Sigmoid colon (tissue), 7 donors: ENCODE measurements around the gene SCAANT1. TPM values are rescaled to one million over a fixed set of nuclear protein-coding genes. Genes with fewer than 3 reads are reported as not detected.

Experiments
- DNase-seq: peaks from one replicate; pipeline ENCODE4 v3.0.0-alpha.2; 2019
- H3K27ac ChIP-seq, 4 donors: fragments of 200-600 bp; sonication (generic); one replicate each; pipeline ENCODE4 v1.5.1; 2016 to 2019; ENCODE audit warnings: mild to moderate bottlenecking in 1 of 4
- H3K27me3 ChIP-seq, 3 donors: fragments of 200-600 bp; sonication (generic); one replicate each; pipeline ENCODE4 v1.5.1; 2019; ENCODE audit warnings: mild to moderate bottlenecking in 1 of 3
- H3K36me3 ChIP-seq, 4 donors: fragments of 200-600 bp; sonication (generic); one replicate each; pipeline ENCODE4 v1.5.1; 2016 to 2019
- H3K4me1 ChIP-seq, 4 donors: fragments of 200-600 bp; sonication (generic); one replicate each; pipeline ENCODE4 v1.5.1; 2017 to 2019
- H3K4me3 ChIP-seq, 4 donors: fragments of 200-600 bp; sonication (generic); one replicate each; pipeline ENCODE4 v1.5.1; 2017 to 2019; ENCODE audit warnings: mild to moderate bottlenecking in 2 of 4, moderate library complexity in 1 of 4
- H3K9me3 ChIP-seq, 4 donors: fragments of 200-600 bp in 3 of 4; sonication (generic) in 3 of 4; one replicate each; pipeline versions ENCODE4 v1.5.1 to v1.6.1; 2013 to 2019
- CTCF ChIP-seq, 4 experiments: fragments of 450-650 bp in 3 of 4; fragments of 200-600 bp in 1 of 4; IDR thresholded peaks; one replicate each; pipeline ENCODE4 v1.5.1; 2016 to 2019; ENCODE audit warnings: antibody characterized with exemption in 4 of 4, mild to moderate bottlenecking in 3 of 4, moderate library complexity in 2 of 4
- EP300 ChIP-seq, 4 donors: sonication (generic); formaldehyde crosslinking; IDR thresholded peaks; one replicate each; pipeline ENCODE4 v1.6.1; 2017; ENCODE audit warnings: antibody characterized with exemption in 4 of 4
- POLR2A ChIP-seq, 2 donors: fragments of 450-650 bp; IDR thresholded peaks; one replicate each; pipeline ENCODE4 v1.6.1; 2016; ENCODE audit warnings: antibody characterized with exemption in 2 of 2, mild to moderate bottlenecking in 2 of 2, moderate library complexity in 2 of 2
- POLR2AphosphoS5 ChIP-seq, 4 donors: sonication (generic); formaldehyde crosslinking; IDR thresholded peaks; one replicate each; pipeline ENCODE4 v1.6.1; 2017; ENCODE audit warnings: antibody characterized with exemption in 4 of 4
- WGBS, 2 donors: extraction: QIAGEN DNeasy Blood & Tissue Kit; methylation state at CpG; one replicate each; pipeline ENCODE4 v1.1.7; 2013; 5-methylcytosine and 5-hydroxymethylcytosine counted together
- intact Hi-C: fragments of 100-400 bp; cut with DNase I; formaldehyde crosslinking; loops from one replicate; pipeline ENCODE4 v1.15.1; 2023
- polyA plus RNA-seq, 3 donors: library from polyadenylated mRNA; stranded (reverse); fragments of 200-250 nt; gene quantifications; one replicate each; pipeline ENCODE4 v1.2.3, GENCODE V29; 2013
- total RNA-seq, 4 donors: library from RNA; depleted of rRNA; stranded (reverse); fragments of >200 nt; gene quantifications; one replicate each; pipeline ENCODE4 v1.1.0, GENCODE V29; 2016
- donor health status: healthy with polysubstance abuse.
- donor health status: Bipolar disorder and iron deficiency.
- donor health status: healthy.

The SCAANT1 gene
- total and polyA plus RNA-seq, 7 donors: not detected

- H3K36me3 ChIP-seq: no peaks in the 10 kb centered on the region
- H3K4me1 ChIP-seq: peaks cover 0 to 20% (median 17%) of the 10 kb centered on the region in 4 donors
- H3K4me3 ChIP-seq: no peak overlapping the region
- no peak for DNase-seq
- H3K27me3 ChIP-seq: no peaks in the 10 kb centered on the region
- no peaks in the 10 kb centered on the region for H3K9me3 ChIP-seq
- intact Hi-C loops: no loop called here
- 90 to 97% methylated on average over 1 of the region's 1 CpG for WGBS, 2 donors
- no peak overlapping the region for H3K27ac ChIP-seq
- TF ChIP-seq CTCF (IDR thresholded peaks at IDR 0.05) (no peak), POLR2AphosphoS5 (IDR thresholded peaks at IDR 0.05) (no peak), EP300 (IDR thresholded peaks at IDR 0.05) (no peak), POLR2A (IDR thresholded peaks at IDR 0.05) (no peak)
Measured at GRCh38 chr3:63908776-63909175, 3.4 kb downstream of the SCAANT1 start.

- WGBS, 2 donors: 66 to 79% methylated on average over 2 of the region's 2 CpGs
- no peaks in the 10 kb centered on the region for H3K9me3 ChIP-seq
- no peaks in the 10 kb centered on the region for H3K27me3 ChIP-seq
- no peak for DNase-seq
- intact Hi-C loops: no loop called here
- peaks cover 0 to 14% (median 11%) of the 10 kb centered on the region in 4 donors for H3K4me1 ChIP-seq
- H3K36me3 ChIP-seq: no peaks in the 10 kb centered on the region
- no peak overlapping the region for H3K27ac ChIP-seq
- TF ChIP-seq POLR2AphosphoS5 (IDR thresholded peaks at IDR 0.05): no peak
- no peak for TF ChIP-seq POLR2A (IDR thresholded peaks at IDR 0.05)
- TF ChIP-seq EP300 (IDR thresholded peaks at IDR 0.05): no peak
- peak in 1 of 4 experiments; percentile 11 for TF ChIP-seq CTCF (IDR thresholded peaks at IDR 0.05)
- no peak overlapping the region for H3K4me3 ChIP-seq
Measured at GRCh38 chr3:63908081-63908736, 4.0 kb downstream of the SCAANT1 start.

GRCh38 chr3:63905731-63906620 lies 6.2 kb downstream of the SCAANT1 start:
- intact Hi-C loops: no loop called here
- no peak for DNase-seq
- no peak overlapping the region for H3K27ac ChIP-seq

GRCh38 chr3:63900459-63900858 lies 11.7 kb downstream of the SCAANT1 start:
- H3K9me3 ChIP-seq: no peaks in the 10 kb centered on the region
- peaks cover 0 to 12% (median 8%) of the 10 kb centered on the region in 4 donors for H3K4me1 ChIP-seq
- no peak overlapping the region for H3K4me3 ChIP-seq
- WGBS, 2 donors: 57 to 78% methylated on average over 2 of the region's 2 CpGs
- intact Hi-C loops: no loop called here
- no peak overlapping the region for H3K27ac ChIP-seq
- H3K36me3 ChIP-seq: peaks cover 0 to 13% (median 5%) of the 10 kb centered on the region in 4 donors
- H3K27me3 ChIP-seq: no peaks in the 10 kb centered on the region
- TF ChIP-seq POLR2AphosphoS5 (IDR thresholded peaks at IDR 0.05): no peak
- TF ChIP-seq CTCF (IDR thresholded peaks at IDR 0.05): no peak
- TF ChIP-seq EP300 (IDR thresholded peaks at IDR 0.05): no peak
- no peak for TF ChIP-seq POLR2A (IDR thresholded peaks at IDR 0.05)
- DNase-seq: no peak

More at GRCh38 chr3:63905731-63906620, 6.2 kb downstream of the SCAANT1 start:
- TF ChIP-seq EP300 (IDR thresholded peaks at IDR 0.05): no peak
- TF ChIP-seq POLR2A (IDR thresholded peaks at IDR 0.05): no peak
- no peak for TF ChIP-seq POLR2AphosphoS5 (IDR thresholded peaks at IDR 0.05)
- no peak for TF ChIP-seq CTCF (IDR thresholded peaks at IDR 0.05)
- Histone ChIP-seq H3K4me3 (no peak overlapping the region), H3K36me3 (no peaks in the 10 kb centered on the region), H3K27me3 (no peaks in the 10 kb centered on the region), H3K9me3 (no peaks in the 10 kb centered on the region), H3K4me1 (peaks cover 0 to 5% (median 3%) of the 10 kb centered on the region in 4 donors)
- 38 to 74% methylated on average over 4 of the region's 4 CpGs for WGBS, 2 donors
